H1 (cell line): Measurements from ENCODE around the gene HERC3. TPM values are rescaled to one million over a fixed set of nuclear protein-coding genes. Genes with fewer than 3 reads are reported as not detected.

ENCODE experiments used
- CTCF ChIA-PET: fragments of 300-600 bp; sonication (Branson Sonifier 250); formaldehyde crosslinking; loops from one replicate; lab custom pipeline; 2021; ENCODE audit not compliant: partially characterized antibody; lab: Charles Lee
- POLR2A ChIA-PET: fragments of 300-600 bp; sonication (Branson Sonifier 250); formaldehyde crosslinking; loops from one replicate; lab custom pipeline; 2021; ENCODE audit warnings: inconsistent platforms; ENCODE audit not compliant: partially characterized antibody; lab: Charles Lee
- DNase-seq, 2 experiments: peaks; one replicate each; pipeline versions ENCODE4 v3.0.0 to v3.0.0-alpha.2; 2010 to 2022; ENCODE audit warnings: low spot score in 2 of 2, low read depth in 1 of 2, mixed read lengths in 1 of 2
- FAIRE-seq: peaks from 2 replicates; lab custom pipeline; 2011; peaks lifted over from hg19 to GRCh38; lab: Jason Lieb, UNC
- H2AFZ ChIP-seq: 2 replicates; pipeline ENCODE4 v1.8.1; 2012; ENCODE audit warnings: low read length, inconsistent platforms
- H2AK5ac ChIP-seq: 2 replicates; pipeline ENCODE4 v1.6.1; 2013; ENCODE audit warnings: low read depth, low read length
- H2BK120ac ChIP-seq: replicated peaks from 2 replicates; pipeline ENCODE3; 2013; ENCODE audit warnings: low read depth, low read length, inconsistent platforms
- H2BK12ac ChIP-seq: 2 replicates; pipeline ENCODE4 v1.6.1; 2013; ENCODE audit warnings: low read depth, low read length
- H2BK15ac ChIP-seq: 2 replicates; pipeline ENCODE4 v1.6.1; 2013; ENCODE audit warnings: low read length
- H2BK20ac ChIP-seq: 2 replicates; pipeline ENCODE4 v1.6.1; 2013; ENCODE audit warnings: low read length
- H2BK5ac ChIP-seq: 2 replicates; pipeline ENCODE4 v1.6.1; 2013; ENCODE audit warnings: low read depth, low read length
- H3K14ac ChIP-seq: 2 replicates; pipeline ENCODE4 v1.6.1; 2013; ENCODE audit warnings: inconsistent platforms; ENCODE audit not compliant: insufficient read length
- H3K18ac ChIP-seq: 2 replicates; pipeline ENCODE4 v1.6.1; 2013; ENCODE audit warnings: low read length; ENCODE audit errors: extremely low read depth
- H3K23ac ChIP-seq: 2 replicates; pipeline ENCODE4 v1.6.1; 2013; ENCODE audit warnings: inconsistent platforms; ENCODE audit not compliant: insufficient read length
- H3K23me2 ChIP-seq: 2 replicates; pipeline ENCODE4 v1.6.1; 2013; ENCODE audit warnings: low read depth, low read length
- H3K27ac ChIP-seq: 2 replicates; pipeline ENCODE4 v1.6.1; 2011; ENCODE audit warnings: low read depth, low read length, inconsistent platforms
- H3K27me3 ChIP-seq, 4 experiments: replicated peaks in 1 of 4; 1 replicate in 1 of 4; 2 replicates in 3 of 4; pipeline versions ENCODE4 v1.6.1 to v1.8.1; 2011 to 2013; ENCODE audit warnings: low read length in 3 of 4, mild to moderate bottlenecking in 3 of 4, inconsistent platforms in 2 of 4, mixed read lengths in 2 of 4, moderate library complexity in 1 of 4; ENCODE audit not compliant: control insufficient read depth in 3 of 4, insufficient read depth in 3 of 4; ENCODE audit errors: extremely low read depth in 1 of 4
- H3K36me3 ChIP-seq, 4 experiments: 2 replicates each; pipeline versions ENCODE4 v1.6.1 to v1.8.1; 2011 to 2013; ENCODE audit warnings: mild to moderate bottlenecking in 4 of 4, low read length in 3 of 4, moderate library complexity in 2 of 4, control low read depth in 1 of 4, inconsistent platforms in 1 of 4; ENCODE audit not compliant: insufficient read depth in 4 of 4, control insufficient read depth in 2 of 4
- H3K4ac ChIP-seq: replicated peaks from 2 replicates; pipeline ENCODE3; 2013; ENCODE audit warnings: low read length, low read depth, mixed read lengths, inconsistent platforms; ENCODE audit not compliant: insufficient read length
- H3K4me1 ChIP-seq, 4 experiments: replicated peaks in 1 of 4; 1 replicate in 1 of 4; 2 replicates in 3 of 4; pipeline versions ENCODE4 v1.6.1 to v1.8.1; 2011 to 2013; ENCODE audit warnings: low read length in 3 of 4, inconsistent platforms in 2 of 4, mixed read lengths in 1 of 4; ENCODE audit not compliant: insufficient read depth in 4 of 4, control insufficient read depth in 3 of 4
- H3K4me2 ChIP-seq, 2 experiments: 2 replicates each; pipeline versions ENCODE4 v1.6.1 to v1.8.1; 2011 to 2013; ENCODE audit warnings: low read depth in 2 of 2, low read length in 2 of 2, control low read depth in 1 of 2, inconsistent platforms in 1 of 2, mild to moderate bottlenecking in 1 of 2; ENCODE audit not compliant: insufficient read depth in 1 of 2
- H3K4me3 ChIP-seq, 4 experiments: fragments of 200-600, 300-600 bp in 1 of 4; sonication (generic), shearing (Covaris generic), sonication (Bioruptor Twin) in 1 of 4; 2 replicates each; pipeline versions ENCODE4 v1.5.1 to v1.8.1; 2011 to 2016; ENCODE audit warnings: low read length in 4 of 4, low read depth in 3 of 4, control low read depth in 2 of 4, inconsistent platforms in 2 of 4, mild to moderate bottlenecking in 2 of 4, mixed read lengths in 1 of 4, moderate library complexity in 1 of 4; ENCODE audit not compliant: insufficient read depth in 2 of 4; ENCODE audit errors: extremely low read depth in 1 of 4
- H3K56ac ChIP-seq: replicated peaks from 2 replicates; pipeline ENCODE3; 2013; ENCODE audit warnings: low read depth, mild to moderate bottlenecking, mixed read lengths, low read length, inconsistent platforms; ENCODE audit not compliant: insufficient read length
- H3K79me1 ChIP-seq: 2 replicates; pipeline ENCODE4 v1.6.1; 2013; ENCODE audit warnings: low read depth, low read length, control low read depth
- H3K79me2 ChIP-seq, 2 experiments: 2 replicates each; pipeline versions ENCODE4 v1.6.1 to v1.8.1; 2012 to 2013; ENCODE audit warnings: low read length in 2 of 2, mild to moderate bottlenecking in 2 of 2, inconsistent platforms in 1 of 2; ENCODE audit not compliant: insufficient read depth in 2 of 2, control insufficient read depth in 1 of 2
- H3K9ac ChIP-seq, 4 experiments: replicated peaks in 1 of 4; 1 replicate in 1 of 4; 2 replicates in 3 of 4; pipeline versions ENCODE4 v1.6.1 to v1.8.1; 2011 to 2013; ENCODE audit warnings: low read depth in 3 of 4, low read length in 3 of 4, control low read depth in 2 of 4, mild to moderate bottlenecking in 2 of 4, moderate library complexity in 2 of 4, inconsistent platforms in 1 of 4; ENCODE audit errors: extremely low read depth in 1 of 4
- H3K9me3 ChIP-seq, 2 experiments: 2 replicates each; pipeline versions ENCODE4 v1.6.1 to v1.8.1; 2012 to 2013; ENCODE audit warnings: mild to moderate bottlenecking in 2 of 2, moderate library complexity in 2 of 2, control low read depth in 1 of 2, inconsistent platforms in 1 of 2, low read depth in 1 of 2, low read length in 1 of 2, mixed read lengths in 1 of 2; ENCODE audit not compliant: insufficient read depth in 2 of 2
- H4K20me1 ChIP-seq, 2 experiments: replicated peaks in 1 of 2; 2 replicates each; pipeline versions ENCODE3 to v1.8.1; 2011 to 2013; ENCODE audit warnings: inconsistent platforms in 2 of 2, low read length in 2 of 2, mild to moderate bottlenecking in 1 of 2; ENCODE audit not compliant: insufficient read depth in 2 of 2, control insufficient read depth in 1 of 2
- H4K5ac ChIP-seq: 2 replicates; pipeline ENCODE4 v1.6.1; 2013; ENCODE audit warnings: low read length, low read depth, mixed read lengths, inconsistent platforms; ENCODE audit not compliant: insufficient read length
- H4K8ac ChIP-seq: 2 replicates; pipeline ENCODE4 v1.8.0; 2013; ENCODE audit warnings: mild to moderate bottlenecking, moderate library complexity, low read length, inconsistent platforms; ENCODE audit not compliant: insufficient read depth; ENCODE audit errors: extremely low read depth
- H4K91ac ChIP-seq: replicated peaks from 2 replicates; pipeline ENCODE3; 2013; ENCODE audit warnings: low read length, mixed read lengths, inconsistent platforms; ENCODE audit not compliant: insufficient read length
- HDAC2 ChIP-seq, 2 experiments: fragments of 300-600 bp in 1 of 2; sonication (generic) in 1 of 2; IDR thresholded peaks; 2 replicates each; pipeline ENCODE4 v1.6.1; 2011 to 2012; ENCODE audit warnings: low read depth in 2 of 2, low read length in 2 of 2, mild to moderate bottlenecking in 2 of 2, moderate library complexity in 2 of 2, borderline replicate concordance in 1 of 2, inconsistent platforms in 1 of 2
- HDAC6 ChIP-seq: IDR thresholded peaks from one replicate; pipeline ENCODE4 v1.7.1; 2012; ENCODE audit warnings: low read depth, mild to moderate bottlenecking, inconsistent platforms, low read length, moderate library complexity
- NRF1 ChIP-seq: IDR thresholded peaks from 2 replicates; pipeline ENCODE4 v1.6.1; 2011; ENCODE audit warnings: mild to moderate bottlenecking, low read depth, low read length, improper control_type of control experiment
- POU5F1 ChIP-seq: IDR thresholded peaks from 2 replicates; pipeline ENCODE4 v1.6.1; 2011; ENCODE audit warnings: low read depth, mild to moderate bottlenecking, low read length, moderate library complexity
- SIN3A ChIP-seq, 2 experiments: IDR thresholded peaks in 1 of 2; conservative IDR thresholded peaks in 1 of 2; 2 replicates each; pipeline ENCODE4 v1.6.1; 2011 to 2012; ENCODE audit warnings: low read length in 2 of 2, improper control_type of control experiment in 1 of 2, low read depth in 1 of 2, mild to moderate bottlenecking in 1 of 2
- SP2 ChIP-seq: IDR thresholded peaks from 2 replicates; pipeline ENCODE4 v1.6.1; 2012; ENCODE audit warnings: mild to moderate bottlenecking, low read length, inconsistent platforms
- TAF7 ChIP-seq: optimal IDR thresholded peaks from 2 replicates; pipeline ENCODE3; 2011; ENCODE audit warnings: low read depth, mild to moderate bottlenecking, inconsistent platforms, low read length, moderate library complexity, borderline replicate concordance
- ZNF274 ChIP-seq: IDR thresholded peaks from 2 replicates; pipeline ENCODE4 v1.7.0; 2012; ENCODE audit warnings: low read length, borderline replicate concordance; ENCODE audit errors: extremely low read depth
- WGBS, 2 experiments: shearing (Covaris generic) in 1 of 2; methylation state at CpG; one replicate each; pipeline versions ENCODE4 v1.1.6 to v1.1.7; 2013 to 2015; ENCODE audit warnings: low lambda C conversion rate in 2 of 2, mixed read lengths in 2 of 2, inconsistent platforms in 1 of 2, low coverage in 1 of 2, missing lambda C conversion rate in 1 of 2; ENCODE audit not compliant: insufficient replicate concordance in 2 of 2, insufficient coverage in 1 of 2, insufficient read length in 1 of 2; ENCODE audit errors: extremely low coverage in 1 of 2, missing lambda C conversion rate in 1 of 2; 5-methylcytosine and 5-hydroxymethylcytosine counted together
- polyA plus RNA-seq, 7 experiments: library from polyadenylated mRNA; depleted of rRNA in 3 of 7; stranded (reverse) in 5 of 7; unstranded in 2 of 7; fragments of >200 nt in 5 of 7; fragments of 200-250 nt in 2 of 7; gene quantifications; 1 replicate in 5 of 7; 2 replicates in 1 of 7; 4 replicates in 1 of 7; pipeline versions ENCODE4 v1.2.1 to v1.2.3, GENCODE V29; 2011 to 2013; ENCODE audit warnings: missing spikeins in 2 of 7, mixed read lengths in 2 of 7
- total RNA-seq: library from RNA; stranded (reverse); fragmentation: NEBNext Ultra II Directional; extraction: Animal tissue kit (Norgen Biotek cat#: 25700); gene quantifications from 2 replicates; pipeline ENCODE4 v1.2.1, GENCODE V29; 2021

HERC3 gene
- total and polyA plus RNA-seq, 2 of the 8 experiments (the other 6 are each of a cell fraction or from before 2014, with no cell fraction given): 1.4 to 5.7 TPM

DNA sequence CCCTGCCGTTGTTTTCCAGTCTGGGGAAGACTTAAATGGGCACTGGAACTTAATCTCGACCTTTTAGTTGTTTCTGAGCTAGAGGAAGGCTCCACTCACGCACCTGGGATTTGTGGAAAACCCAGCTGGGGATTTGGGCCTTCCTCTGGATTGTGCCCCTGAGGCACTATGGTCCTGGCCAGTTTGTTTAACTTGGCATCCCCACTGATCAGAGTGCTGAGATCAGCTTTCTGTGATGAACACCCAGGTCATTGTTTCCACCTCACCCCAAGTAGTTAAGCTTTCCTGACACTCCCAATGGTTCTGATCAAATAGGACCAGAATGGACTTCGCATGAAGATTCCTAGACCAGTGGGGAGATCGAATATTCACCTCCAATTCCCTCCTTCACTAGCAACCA, 125.8 kb downstream of the HERC3 start:
- Histone ChIP-seq H3K4me2 (no peak overlapping the region), H3K27me3 (no peaks in the 10 kb centered on the region), H2BK20ac (no peak overlapping the region), H3K9ac (no peak overlapping the region), H2BK5ac (no peak overlapping the region), H2BK120ac (no peak overlapping the region), H3K36me3 (peaks cover 0 to 3% (median 0%) of the 10 kb centered on the region in 4 experiments; a peak in 1 of 8 replicates), H3K79me2 (no peaks in the 10 kb centered on the region), H4K91ac (no peak overlapping the region), H3K79me1 (no peaks in the 10 kb centered on the region), H3K23ac (no peak overlapping the region), H2AFZ (no peak overlapping the region), H3K23me2 (no peaks in the 10 kb centered on the region), H3K56ac (no peak overlapping the region), H3K27ac (no peak overlapping the region), H3K4ac (no peak overlapping the region), H4K8ac (no peak overlapping the region), H3K14ac (no peak overlapping the region), H2AK5ac (no peak overlapping the region), H4K20me1 (no peaks in the 10 kb centered on the region), H3K4me3 (no peak overlapping the region), H3K18ac (no peak overlapping the region), H3K9me3 (peaks cover 3 to 5% of the 10 kb centered on the region in 2 experiments; a peak in 2 of 4 replicates), H2BK12ac (no peak overlapping the region), H3K4me1 (no peaks in the 10 kb centered on the region), H4K5ac (no peak overlapping the region), H2BK15ac (no peak overlapping the region)
- FAIRE-seq: no peak
- 93% methylated on average over 5 of the region's 5 CpGs; no CpG with 5 or more reads in 1 of the 2 experiments for WGBS, 2 experiments
- DNase-seq: no peak
- TF ChIP-seq ZNF274: no peak
- TF ChIP-seq NRF1: no peak
- no peak for TF ChIP-seq SP2
- TF ChIP-seq SIN3A (conservative IDR thresholded peaks at IDR 0.05 in 1 of 2, IDR thresholded peaks at IDR 0.05 in 1 of 2; ENCODE audit: low read depth in 1 of 2, low read length in 2 of 2): no peak
- no peak for TF ChIP-seq HDAC6
- no peak for TF ChIP-seq HDAC2 (IDR thresholded peaks at IDR 0.05; ENCODE audit: borderline replicate concordance in 1 of 2, low read depth in 2 of 2, low read length in 2 of 2)
- TF ChIP-seq TAF7: no peak
- no peak for TF ChIP-seq POU5F1
- POLR2A ChIA-PET: no interaction called here
- CTCF ChIA-PET: interaction anchor here (0.8 to 2.0 kb wide), 3 partner anchors 9 to 11 kb away, joined by 3 to 7 read pairs (median 3); no protein-coding TSS in a partner anchor
